CD1c-positive myeloid dendritic cell (primary cell): ENCODE results near the gene OTUB1.

Experiments
- DNase-seq: peaks from one replicate; pipeline ENCODE4 v3.0.0-alpha.2; 2016; ENCODE audit errors: extremely low spot score

Gene OTUB1

GRCh38 chr11:63974259-63975143 lies 11.7 kb upstream of the OTUB1 start, which contains the start of gene COX8A:
Gene COX8A, plus strand, starts transcription at chr11:63974620. Its CDS starts 61 bp downstream, at chr11:63974681.
- DNase-seq, result peak; percentile 100

GRCh38 chr11:63978551-63979239 lies 7.5 kb upstream of the OTUB1 start:
- DNase-seq, result no peak

- no peak for DNase-seq
These were observed 6.8 kb upstream of the OTUB1 start for GRCh38 chr11:63979426-63979825.

- peak; percentile 63 for DNase-seq
These were observed 454 bp upstream of the OTUB1 start for GRCh38 chr11:63985812-63986155.

- DNase-seq, result no peak
These were observed 785 bp downstream of the OTUB1 start for GRCh38 chr11:63986932-63987513.

GRCh38 chr11:63991558-63991957 lies 5.3 kb downstream of the OTUB1 start:
- DNase-seq, result no peak

- DNase-seq, result no peak
These were observed 6.9 kb downstream of the OTUB1 start for GRCh38 chr11:63993100-63993499.

GRCh38 chr11:63993993-63994392 lies 7.8 kb downstream of the OTUB1 start:
- peak; percentile 42 for DNase-seq

- no peak for DNase-seq
These were observed 10.3 kb downstream of the OTUB1 start for GRCh38 chr11:63996512-63996911.

GRCh38 chr11:63997104-63997700 lies 11.0 kb downstream of the OTUB1 start:
- DNase-seq, result no peak

GRCh38 chr11:63997801-63998337 lies 11.6 kb downstream of the OTUB1 start:
- DNase-seq, result no peak

GRCh38 chr11:63998558-63999348 lies 12.5 kb downstream of the OTUB1 start:
- peak; percentile 54 for DNase-seq

GRCh38 chr11:63999349-64000025 lies 13.2 kb downstream of the OTUB1 start:
- peak; percentile 77 for DNase-seq

- DNase-seq, result peak; percentile 92
These were observed 13.9 kb downstream of the OTUB1 start for GRCh38 chr11:64000026-64000739.

GRCh38 chr11:64000740-64001483 lies 14.7 kb downstream of the OTUB1 start:
- DNase-seq, result no peak

- no peak for DNase-seq
These were observed 15.5 kb downstream of the OTUB1 start for GRCh38 chr11:64001484-64002420.

GRCh38 chr11:64003807-64004589 lies 17.8 kb downstream of the OTUB1 start:
- DNase-seq, result no peak
